K562 (cell line): Measurements from ENCODE around the gene MSH4. TPM values are rescaled to one million over a fixed set of nuclear protein-coding genes. Genes with fewer than 3 reads are reported as not detected.
A peak's percentile ranks its signal among the peaks of the same experiment; 100 is the strongest.

Source experiments
- ADNP ChIP-seq: fragments of 200-800 bp; sonication (Bioruptor generic); IDR thresholded peaks from 2 replicates; pipeline ENCODE4 v1.6.1; 2016; ENCODE audit warnings: missing genetic modification characterization, missing compliant biosample characterization
- ARID4B ChIP-seq: sonication (generic); formaldehyde crosslinking; IDR thresholded peaks from 2 replicates; pipeline ENCODE4 v1.8.0; 2022; ENCODE audit warnings: mild to moderate bottlenecking, missing genetic modification reagents
- BRD4 ChIP-seq: fragments of 200-600 bp; sonication (generic); IDR thresholded peaks from 2 replicates; pipeline ENCODE4 v1.6.1; 2017; ENCODE audit warnings: inconsistent platforms
- CREB3L1 ChIP-seq: fragments of 450-650 bp; IDR thresholded peaks from 2 replicates; pipeline ENCODE4 v1.6.1; 2014; ENCODE audit warnings: low read depth, mild to moderate bottlenecking, moderate library complexity, borderline replicate concordance
- CREB5 ChIP-seq: fragments of 250-450 bp; sonication (Bioruptor Pico); IDR thresholded peaks from 2 replicates; pipeline ENCODE4 v1.5.0; 2020; ENCODE audit warnings: mild to moderate bottlenecking
- CREM ChIP-seq: IDR thresholded peaks from 2 replicates; pipeline ENCODE4 v1.6.1; 2014; ENCODE audit warnings: antibody characterized with exemption, low read depth
- DDX20 ChIP-seq: fragments of 450-650 bp; IDR thresholded peaks from 2 replicates; pipeline ENCODE4 v1.6.1; 2016; ENCODE audit warnings: missing genetic modification characterization, low read depth, mild to moderate bottlenecking, missing compliant biosample characterization, moderate library complexity
- ELF2 ChIP-seq: fragments of 250-450 bp; sonication (Bioruptor Pico); IDR thresholded peaks from 2 replicates; pipeline ENCODE4 v1.5.0; 2021; ENCODE audit warnings: mild to moderate bottlenecking
- HDAC3 ChIP-seq: fragments of 450-650 bp; IDR thresholded peaks from 2 replicates; pipeline ENCODE4 v1.6.1; 2018; ENCODE audit warnings: borderline replicate concordance, mild to moderate bottlenecking, moderate library complexity; ENCODE audit not compliant: partially characterized antibody
- HES1 ChIP-seq: fragments of 450-650 bp; IDR thresholded peaks from 2 replicates; pipeline ENCODE4 v1.6.1; 2016; ENCODE audit warnings: low read depth, mild to moderate bottlenecking, moderate library complexity
- ID3 ChIP-seq, 2 experiments: fragments of 250-450 bp in 1 of 2; fragments of 450-650 bp in 1 of 2; sonication (Bioruptor Pico) in 1 of 2; IDR thresholded peaks; 2 replicates each; pipeline versions ENCODE4 v1.6.1 to v1.8.0; 2016 to 2021; ENCODE audit warnings: mild to moderate bottlenecking in 2 of 2, moderate library complexity in 2 of 2, missing compliant biosample characterization in 1 of 2, missing genetic modification characterization in 1 of 2
- MCM3 ChIP-seq: fragments of 450-650 bp; IDR thresholded peaks from 2 replicates; pipeline ENCODE4 v1.6.1; 2016
- OTX1 ChIP-seq: fragments of 450-650 bp; formaldehyde crosslinking; IDR thresholded peaks from 2 replicates; pipeline ENCODE4 v1.4.0; 2022; ENCODE audit warnings: mild to moderate bottlenecking
- SREBF2 ChIP-seq: sonication (generic); formaldehyde crosslinking; IDR thresholded peaks from 2 replicates; pipeline ENCODE4 v1.4.0; 2020; ENCODE audit warnings: mild to moderate bottlenecking, missing genetic modification reagents
- TRIM28 ChIP-seq: fragments of 450-650 bp; IDR thresholded peaks from 2 replicates; pipeline ENCODE4 v1.6.1; 2017
- ZNF12 ChIP-seq: sonication (generic); formaldehyde crosslinking; IDR thresholded peaks from 2 replicates; pipeline ENCODE4 v1.4.0; 2020; ENCODE audit warnings: mild to moderate bottlenecking, missing genetic modification reagents
- ZNF175 ChIP-seq: fragments of 200-800 bp; sonication (Bioruptor generic); IDR thresholded peaks from 2 replicates; pipeline ENCODE4 v1.6.1; 2016; ENCODE audit warnings: low read depth, mild to moderate bottlenecking, missing genetic modification characterization, missing compliant biosample characterization
- ZNF253 ChIP-seq: fragments of 250-450 bp; sonication (Bioruptor Pico); conservative IDR thresholded peaks from 2 replicates; pipeline ENCODE4 v1.6.1; 2021; ENCODE audit warnings: mild to moderate bottlenecking
- polyA plus RNA-seq, 8 experiments: library from polyadenylated mRNA; depleted of rRNA in 4 of 8; stranded (reverse) in 5 of 8; unstranded in 3 of 8; fragments of >200 nt; fragmentation: Nextera tagmentation in 2 of 8; fragmentation: Illumina TruSeq in 1 of 8; extraction: Ambion mirVana in 2 of 8; extraction: Trizol in 1 of 8; gene quantifications; 2 replicates each; pipeline versions ENCODE4 v1.2.1 to v1.2.3, GENCODE V29; 2011 to 2014; ENCODE audit warnings: inconsistent platforms in 1 of 8, missing spikeins in 1 of 8
- total RNA-seq, 7 experiments: library from RNA; depleted of rRNA in 6 of 7; stranded (reverse); fragments of >200 nt in 6 of 7; fragmentation: Illumina TruSeq in 2 of 7; extraction: Trizol in 2 of 7; gene quantifications; 2 replicates each; pipeline versions ENCODE4 v1.2.1 to v1.2.3, GENCODE V29; 2011 to 2021; ENCODE audit warnings: low replicate concordance in 1 of 7

The MSH4 gene
- total and polyA plus RNA-seq, 9 of the 15 experiments (the other 6 are each of a cell fraction or from before 2014, with no cell fraction given): 0.04 to 0.18 (median 0.12) TPM; not detected in 4

- no peak for TF ChIP-seq DDX20 (tag)
- no peak for TF ChIP-seq CREB3L1
- peak; percentile 98 for TF ChIP-seq OTX1 (CRISPR knock-in tag)
- TF ChIP-seq HES1: no peak
- no peak for TF ChIP-seq ID3 (CRISPR knock-in tag; IDR thresholded peaks at IDR 0.05)
- TF ChIP-seq ID3 (tag; IDR thresholded peaks at IDR 0.05): no peak
- peak; percentile 29 for TF ChIP-seq CREM
- no peak for TF ChIP-seq BRD4
- peak; percentile 69 for TF ChIP-seq ZNF253
- no peak for TF ChIP-seq ADNP
- peak; percentile 76; the same call in 1 of the 2 replicates for TF ChIP-seq ELF2 (CRISPR knock-in tag)
- no peak for TF ChIP-seq SREBF2 (CRISPR knock-in tag)
- no peak for TF ChIP-seq ZNF12 (CRISPR knock-in tag)
- no peak for TF ChIP-seq MCM3
- TF ChIP-seq ZNF175 (CRISPR knock-in tag): no peak
- TF ChIP-seq ARID4B (CRISPR knock-in tag): no peak
- TF ChIP-seq HDAC3: no peak
- TF ChIP-seq TRIM28: no peak
- TF ChIP-seq CREB5 (CRISPR knock-in tag): no peak; the same call in none of the 2 replicates
These were observed at the start of gene MSH4 (continued) for GRCh38 chr1:75796376-75797272.
